LNCaP clone FGC (cell line): Measurements from ENCODE around the gene NGLY1.

Experiments used
- DNase-seq: peaks from one replicate; pipeline ENCODE4 v3.0.0-alpha.2; 2011; ENCODE audit warnings: low read depth
- H3K4me3 ChIP-seq: 2 replicates; pipeline ENCODE4 v1.5.1; 2011; ENCODE audit warnings: mild to moderate bottlenecking, low read depth, low read length, control low read depth
- TF ChIP-seq, protein P1 (sequence below): IDR thresholded peaks from 2 replicates; pipeline ENCODE4 v1.5.1; 2012; ENCODE audit warnings: mild to moderate bottlenecking; ENCODE audit not compliant: control insufficient read depth, insufficient read depth; ENCODE audit errors: extremely low read depth

NGLY1 gene

DNA sequence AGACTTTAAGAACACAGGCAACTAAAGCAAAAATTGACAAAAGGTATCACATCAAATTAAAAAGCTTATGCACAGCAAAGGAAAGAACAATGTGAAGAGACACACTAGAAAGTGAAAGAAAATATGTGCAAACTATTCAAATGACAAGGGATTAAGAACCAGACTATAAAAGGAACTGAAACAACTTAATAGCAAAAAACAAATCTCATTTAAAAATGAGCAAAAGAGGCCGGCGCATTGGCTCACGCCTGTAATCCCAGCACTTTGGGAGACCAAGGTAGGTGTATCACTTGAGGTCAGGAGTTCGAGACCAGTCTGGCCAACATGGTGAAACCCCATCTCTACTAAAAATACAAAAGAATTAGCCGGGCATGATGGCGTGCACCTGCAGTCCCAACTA lies 14.4 kb downstream of the NGLY1 start:
- no peak overlapping the region for H3K4me3 ChIP-seq
- DNase-seq: no peak
- TF ChIP-seq, protein P1, sequence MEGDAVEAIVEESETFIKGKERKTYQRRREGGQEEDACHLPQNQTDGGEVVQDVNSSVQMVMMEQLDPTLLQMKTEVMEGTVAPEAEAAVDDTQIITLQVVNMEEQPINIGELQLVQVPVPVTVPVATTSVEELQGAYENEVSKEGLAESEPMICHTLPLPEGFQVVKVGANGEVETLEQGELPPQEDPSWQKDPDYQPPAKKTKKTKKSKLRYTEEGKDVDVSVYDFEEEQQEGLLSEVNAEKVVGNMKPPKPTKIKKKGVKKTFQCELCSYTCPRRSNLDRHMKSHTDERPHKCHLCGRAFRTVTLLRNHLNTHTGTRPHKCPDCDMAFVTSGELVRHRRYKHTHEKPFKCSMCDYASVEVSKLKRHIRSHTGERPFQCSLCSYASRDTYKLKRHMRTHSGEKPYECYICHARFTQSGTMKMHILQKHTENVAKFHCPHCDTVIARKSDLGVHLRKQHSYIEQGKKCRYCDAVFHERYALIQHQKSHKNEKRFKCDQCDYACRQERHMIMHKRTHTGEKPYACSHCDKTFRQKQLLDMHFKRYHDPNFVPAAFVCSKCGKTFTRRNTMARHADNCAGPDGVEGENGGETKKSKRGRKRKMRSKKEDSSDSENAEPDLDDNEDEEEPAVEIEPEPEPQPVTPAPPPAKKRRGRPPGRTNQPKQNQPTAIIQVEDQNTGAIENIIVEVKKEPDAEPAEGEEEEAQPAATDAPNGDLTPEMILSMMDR: no peak

- TF ChIP-seq, protein P1: no peak
- no peak overlapping the region for H3K4me3 ChIP-seq
- no peak for DNase-seq
These were observed 31.5 kb downstream of the NGLY1 start for GRCh38 chr3:25751725-25752124.

GRCh38 chr3:25751048-25751447 lies 32.2 kb downstream of the NGLY1 start:
- TF ChIP-seq, protein P1: no peak
- DNase-seq: no peak

DNA sequence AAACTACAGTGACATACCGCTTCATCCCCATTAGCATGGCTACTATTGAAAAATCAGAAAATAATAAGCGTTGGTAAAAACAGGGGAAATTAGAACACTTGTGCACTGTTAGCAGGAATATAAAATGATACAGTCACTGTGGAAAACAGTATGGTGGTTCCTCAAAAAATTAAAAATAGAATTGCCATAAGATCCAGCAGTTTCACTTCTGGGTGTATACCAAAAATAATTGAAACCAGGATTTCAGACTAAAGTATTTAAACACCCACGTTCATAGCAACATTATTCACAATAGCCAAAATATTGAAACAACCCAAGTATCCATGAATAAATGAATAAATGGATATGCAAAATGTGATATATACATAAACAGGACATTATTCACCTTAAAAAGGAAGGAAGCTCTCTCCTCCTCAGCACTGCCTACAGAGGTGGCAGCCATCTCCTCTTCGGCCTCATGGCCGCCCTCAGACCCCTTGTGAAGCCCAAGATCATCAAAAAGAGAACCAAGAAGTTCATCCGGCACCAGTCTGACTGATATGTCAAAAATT lies 34.1 kb downstream of the NGLY1 start:
- TF ChIP-seq, protein P1: no peak

More at GRCh38 chr3:25751048-25751447, 32.2 kb downstream of the NGLY1 start:
- no peak overlapping the region for H3K4me3 ChIP-seq

GRCh38 chr3:25748189-25748588 lies 35.1 kb downstream of the NGLY1 start:
- TF ChIP-seq, protein P1: no peak
- H3K4me3 ChIP-seq: no peak overlapping the region
- no peak for DNase-seq

More for the DNA sequence above, 34.1 kb downstream of the NGLY1 start:
- no peak for DNase-seq
- H3K4me3 ChIP-seq: no peak overlapping the region

GRCh38 chr3:25747033-25747432 lies 36.2 kb downstream of the NGLY1 start:
- no peak for DNase-seq
- TF ChIP-seq, protein P1: no peak
- no peak overlapping the region for H3K4me3 ChIP-seq

DNA sequence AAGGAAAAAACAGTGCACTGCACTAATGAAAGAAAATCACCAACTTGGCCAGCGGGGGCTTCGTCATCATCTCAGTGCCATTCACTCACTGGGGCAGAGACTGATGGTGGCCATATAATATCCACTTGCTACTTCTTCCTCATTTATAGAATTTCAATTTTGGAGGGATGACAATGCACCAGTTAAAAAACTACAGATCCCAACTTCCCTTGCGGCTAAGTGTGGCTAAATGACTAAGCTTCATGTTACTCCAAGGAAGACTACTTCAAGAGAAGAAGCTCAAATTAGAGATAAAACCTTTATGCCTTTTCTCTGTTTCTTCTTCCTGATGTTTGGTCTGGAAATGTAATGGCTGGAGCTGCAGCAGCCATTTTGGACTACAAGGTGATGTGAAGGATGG lies 38.8 kb downstream of the NGLY1 start:
- no peak for DNase-seq
- TF ChIP-seq, protein P1: no peak
- no peak overlapping the region for H3K4me3 ChIP-seq
